Vagina (tissue), 2 donors: ENCODE results near the gene YAF2.

ENCODE experiments used
- POLR2A ChIP-seq, 2 donors: fragments of 450-650 bp; IDR thresholded peaks; one replicate each; pipeline ENCODE4 v1.6.1; 2017; ENCODE audit warnings: antibody characterized with exemption in 2 of 2, mild to moderate bottlenecking in 2 of 2, moderate library complexity in 2 of 2
- TF ChIP-seq, protein P1 (sequence below), 3 experiments: fragments of 450-650 bp in 2 of 3; fragments of 200-600 bp in 1 of 3; sonication (generic) in 1 of 3; IDR thresholded peaks; one replicate each; pipeline ENCODE4 v1.5.1; 2017 to 2019; ENCODE audit warnings: antibody characterized with exemption in 3 of 3, mild to moderate bottlenecking in 2 of 3, moderate library complexity in 2 of 3

GRCh38 chr12:42204819-42205218 lies 33.2 kb downstream of the YAF2 start:
- TF ChIP-seq, protein P1, sequence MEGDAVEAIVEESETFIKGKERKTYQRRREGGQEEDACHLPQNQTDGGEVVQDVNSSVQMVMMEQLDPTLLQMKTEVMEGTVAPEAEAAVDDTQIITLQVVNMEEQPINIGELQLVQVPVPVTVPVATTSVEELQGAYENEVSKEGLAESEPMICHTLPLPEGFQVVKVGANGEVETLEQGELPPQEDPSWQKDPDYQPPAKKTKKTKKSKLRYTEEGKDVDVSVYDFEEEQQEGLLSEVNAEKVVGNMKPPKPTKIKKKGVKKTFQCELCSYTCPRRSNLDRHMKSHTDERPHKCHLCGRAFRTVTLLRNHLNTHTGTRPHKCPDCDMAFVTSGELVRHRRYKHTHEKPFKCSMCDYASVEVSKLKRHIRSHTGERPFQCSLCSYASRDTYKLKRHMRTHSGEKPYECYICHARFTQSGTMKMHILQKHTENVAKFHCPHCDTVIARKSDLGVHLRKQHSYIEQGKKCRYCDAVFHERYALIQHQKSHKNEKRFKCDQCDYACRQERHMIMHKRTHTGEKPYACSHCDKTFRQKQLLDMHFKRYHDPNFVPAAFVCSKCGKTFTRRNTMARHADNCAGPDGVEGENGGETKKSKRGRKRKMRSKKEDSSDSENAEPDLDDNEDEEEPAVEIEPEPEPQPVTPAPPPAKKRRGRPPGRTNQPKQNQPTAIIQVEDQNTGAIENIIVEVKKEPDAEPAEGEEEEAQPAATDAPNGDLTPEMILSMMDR (IDR thresholded peaks at IDR 0.05), result no peak
- TF ChIP-seq POLR2A (IDR thresholded peaks at IDR 0.05), result no peak
